IMR-90 (cell line): Measurements from ENCODE around the gene LY6G5C. TPM values are rescaled to one million over a fixed set of nuclear protein-coding genes. Genes with fewer than 3 reads are reported as not detected.

Source experiments
- ATAC-seq: fragments of 200-7000 bp; cut with Tn5 transposase; 2 replicates; pipeline ENCODE4 v1.9.1; 2020; ENCODE audit warnings: low read depth, mild to moderate bottlenecking, moderate library complexity
- BruUV-seq: library from RNA; stranded (reverse); fragments of 400-500 nt; replicated peaks from 2 replicates; lab custom pipeline; 2021; lab: Mats Ljungman, UMichigan
- CTCF ChIA-PET: fragments of 300-600 bp; formaldehyde crosslinking; extraction: SDS; loops from one replicate; lab custom pipeline; 2021; ENCODE audit warnings: antibody characterized with exemption; lab: Yijun Ruan, JAX
- POLR2A ChIA-PET: fragments of 300-600 bp; sonication (Branson Sonifier 250); formaldehyde crosslinking; loops from one replicate; lab custom pipeline; 2022; ENCODE audit warnings: antibody characterized with exemption; ENCODE audit not compliant: unreplicated experiment; lab: Charles Lee
- DNase-seq: peaks from one replicate; pipeline ENCODE4 v3.0.0; 2013
- H2AFZ ChIP-seq: replicated peaks from 2 replicates; pipeline ENCODE3; 2013; ENCODE audit warnings: low read length, mild to moderate bottlenecking; ENCODE audit not compliant: poor library complexity
- H2AK5ac ChIP-seq: 2 replicates; pipeline ENCODE4 v1.6.1; 2013; ENCODE audit warnings: low read depth, low read length, inconsistent platforms
- H2AK9ac ChIP-seq: replicated peaks from 2 replicates; pipeline ENCODE3; 2013; ENCODE audit warnings: mild to moderate bottlenecking, low read depth, low read length, moderate library complexity; ENCODE audit not compliant: poor library complexity
- H2BK120ac ChIP-seq: 2 replicates; pipeline ENCODE4 v1.6.1; 2013; ENCODE audit warnings: low read depth, low read length, inconsistent platforms
- H2BK15ac ChIP-seq: 3 replicates; pipeline ENCODE4 v1.6.1; 2013; ENCODE audit warnings: low read depth, low read length, inconsistent platforms
- H2BK20ac ChIP-seq: 2 replicates; pipeline ENCODE4 v1.6.1; 2013; ENCODE audit warnings: low read depth, mild to moderate bottlenecking, inconsistent platforms, low read length, moderate library complexity
- H2BK5ac ChIP-seq: 2 replicates; pipeline ENCODE4 v1.6.1; 2013; ENCODE audit warnings: mild to moderate bottlenecking, low read depth, low read length, inconsistent platforms; ENCODE audit not compliant: poor library complexity, severe bottlenecking
- H3K14ac ChIP-seq: replicated peaks from 2 replicates; pipeline ENCODE4 v1.6.1; 2013; ENCODE audit warnings: low read depth, low read length, inconsistent platforms
- H3K18ac ChIP-seq: 2 replicates; pipeline ENCODE4 v1.6.1; 2013; ENCODE audit warnings: low read depth, low read length, control low read depth
- H3K23ac ChIP-seq: 2 replicates; pipeline ENCODE4 v1.6.1; 2013; ENCODE audit warnings: low read depth, low read length, inconsistent platforms
- H3K27ac ChIP-seq: 2 replicates; pipeline ENCODE4 v1.5.1; 2013; ENCODE audit warnings: mild to moderate bottlenecking, control low read depth, low read length; ENCODE audit not compliant: insufficient read depth
- H3K27me3 ChIP-seq: 2 replicates; pipeline ENCODE4 v1.6.1; 2013; ENCODE audit warnings: low read length; ENCODE audit not compliant: control insufficient read depth, insufficient read depth
- H3K36me3 ChIP-seq: 2 replicates; pipeline ENCODE4 v1.6.1; 2013; ENCODE audit warnings: low read length, mixed read lengths; ENCODE audit not compliant: control insufficient read depth, insufficient read depth
- H3K4ac ChIP-seq: 2 replicates; pipeline ENCODE4 v1.6.1; 2013; ENCODE audit warnings: low read depth, low read length, inconsistent platforms
- H3K4me1 ChIP-seq: 2 replicates; pipeline ENCODE4 v1.6.1; 2013; ENCODE audit warnings: low read length, mixed read lengths; ENCODE audit not compliant: control insufficient read depth, insufficient read depth
- H3K4me2 ChIP-seq: 2 replicates; pipeline ENCODE4 v1.6.1; 2013; ENCODE audit warnings: low read depth, mild to moderate bottlenecking, control low read depth, low read length, moderate library complexity
- H3K4me3 ChIP-seq: 2 replicates; pipeline ENCODE4 v1.5.1; 2013; ENCODE audit warnings: low read depth, mild to moderate bottlenecking, control low read depth, low read length, moderate library complexity; ENCODE audit not compliant: insufficient read depth
- H3K56ac ChIP-seq: 2 replicates; pipeline ENCODE4 v1.6.1; 2013; ENCODE audit warnings: low read length, inconsistent platforms; ENCODE audit not compliant: insufficient read depth; ENCODE audit errors: extremely low read depth
- H3K79me1 ChIP-seq, 2 experiments: 2 replicates each; pipeline ENCODE4 v1.6.1; 2013; ENCODE audit warnings: low read length in 2 of 2, inconsistent platforms in 1 of 2, low read depth in 1 of 2
- H3K9ac ChIP-seq: 2 replicates; pipeline ENCODE4 v1.6.1; 2013; ENCODE audit warnings: low read depth, low read length, control low read depth
- H3K9me1 ChIP-seq: 2 replicates; pipeline ENCODE4 v1.6.1; 2013; ENCODE audit warnings: low read length, inconsistent platforms; ENCODE audit not compliant: insufficient read depth
- H3K9me3 ChIP-seq: 2 replicates; pipeline ENCODE4 v1.6.1; 2013; ENCODE audit warnings: low read length; ENCODE audit not compliant: control insufficient read depth, insufficient read depth
- H4K20me1 ChIP-seq: 2 replicates; pipeline ENCODE4 v1.6.1; 2013; ENCODE audit warnings: low read length, inconsistent platforms; ENCODE audit not compliant: insufficient read depth
- H4K5ac ChIP-seq: 2 replicates; pipeline ENCODE4 v1.6.1; 2013; ENCODE audit warnings: mild to moderate bottlenecking, low read depth, low read length, control low read depth
- H4K8ac ChIP-seq, 2 experiments: 2 replicates each; pipeline ENCODE4 v1.6.1; 2013; ENCODE audit warnings: low read depth in 2 of 2, low read length in 2 of 2, control low read depth in 1 of 2, inconsistent platforms in 1 of 2
- H4K91ac ChIP-seq: 2 replicates; pipeline ENCODE4 v1.6.1; 2013; ENCODE audit warnings: low read depth, low read length, inconsistent platforms; ENCODE audit not compliant: insufficient read depth
- BHLHE40 ChIP-seq: fragments of 150-350 bp; IDR thresholded peaks from 2 replicates; pipeline ENCODE4 v1.6.1; 2016; ENCODE audit warnings: mild to moderate bottlenecking, low read depth, low read length
- CEBPB ChIP-seq: IDR thresholded peaks from 2 replicates; pipeline ENCODE4 v1.6.1; 2012; ENCODE audit warnings: low read depth, low read length, improper control_type of control experiment
- CHD1 ChIP-seq: IDR thresholded peaks from 2 replicates; pipeline ENCODE4 v1.6.1; 2012; ENCODE audit warnings: low read depth, low read length, improper control_type of control experiment
- CTCF ChIP-seq: conservative IDR thresholded peaks from 2 replicates; pipeline ENCODE4 v1.5.1; 2012; ENCODE audit warnings: mild to moderate bottlenecking, low read depth, low read length, improper control_type of control experiment
- ELK1 ChIP-seq: fragments of 150-350 bp; IDR thresholded peaks from 2 replicates; pipeline ENCODE4 v1.6.1; 2016; ENCODE audit warnings: low read depth, mild to moderate bottlenecking, low read length, moderate library complexity, borderline replicate concordance
- FOS ChIP-seq: fragments of 150-350 bp; IDR thresholded peaks from 2 replicates; pipeline ENCODE4 v1.6.1; 2016; ENCODE audit warnings: low read depth, low read length
- MAFK ChIP-seq: IDR thresholded peaks from 2 replicates; pipeline ENCODE4 v1.6.1; 2012; ENCODE audit warnings: low read depth, low read length, improper control_type of control experiment
- MAZ ChIP-seq: IDR thresholded peaks from 2 replicates; pipeline ENCODE4 v1.6.1; 2012; ENCODE audit warnings: low read depth, mild to moderate bottlenecking, low read length, improper control_type of control experiment, moderate library complexity, borderline replicate concordance
- MXI1 ChIP-seq: IDR thresholded peaks from 2 replicates; pipeline ENCODE4 v1.6.1; 2012; ENCODE audit warnings: low read depth, mild to moderate bottlenecking, low read length, moderate library complexity, borderline replicate concordance
- NFE2L2 ChIP-seq: fragments of 150-350 bp; IDR thresholded peaks from 2 replicates; pipeline ENCODE4 v1.6.1; 2016; ENCODE audit warnings: low read depth, mild to moderate bottlenecking, low read length
- POLR2A ChIP-seq: IDR thresholded peaks from 2 replicates; pipeline ENCODE4 v1.6.1; 2012; ENCODE audit warnings: mild to moderate bottlenecking, low read depth, low read length
- RAD21 ChIP-seq: IDR thresholded peaks from 2 replicates; pipeline ENCODE4 v1.6.1; 2012; ENCODE audit warnings: low read length, improper control_type of control experiment
- RCOR1 ChIP-seq: IDR thresholded peaks from 2 replicates; pipeline ENCODE4 v1.6.1; 2012; ENCODE audit warnings: mild to moderate bottlenecking, low read length, improper control_type of control experiment; ENCODE audit not compliant: insufficient replicate concordance
- RFX5 ChIP-seq: IDR thresholded peaks from 2 replicates; pipeline ENCODE4 v1.8.0; 2012; ENCODE audit warnings: low read depth, mild to moderate bottlenecking, low read length, moderate library complexity
- SMC3 ChIP-seq: fragments of 150-350 bp; IDR thresholded peaks from 2 replicates; pipeline ENCODE4 v1.6.1; 2016; ENCODE audit warnings: low read depth, mild to moderate bottlenecking, antibody characterized with exemption, low read length, moderate library complexity
- USF2 ChIP-seq: fragments of 150-350 bp; IDR thresholded peaks from 2 replicates; pipeline ENCODE4 v1.6.1; 2017; ENCODE audit warnings: mild to moderate bottlenecking, antibody characterized with exemption, low read length, low read depth
- WGBS, 2 experiments: methylation state at CpG; one replicate each; pipeline versions ENCODE4 v1.1.5 to v1.1.7; 2013; ENCODE audit warnings: missing lambda C conversion rate in 2 of 2; ENCODE audit not compliant: insufficient read length in 1 of 2; ENCODE audit errors: extremely low coverage in 2 of 2; 5-methylcytosine and 5-hydroxymethylcytosine counted together
- dilution Hi-C: fragments of 300-500 bp; cut with HindIII; formaldehyde crosslinking; loops from one replicate; pipeline ENCODE4 v1.14.3; 2018; ENCODE audit warnings: low sequenced_read_pairs; ENCODE audit not compliant: unreplicated experiment
- in situ Hi-C: fragments of 300-500 bp; cut with MboI; formaldehyde crosslinking; loops from 3 replicates; pipeline ENCODE4 v1.14.3; 2019; ENCODE audit warnings: low sequenced_read_pairs, inconsistent platforms, mixed read lengths
- intact Hi-C: fragments of 100-400 bp; cut with micrococcal nuclease; formaldehyde crosslinking; loops from 2 replicates; pipeline ENCODE4 v1.10.0; 2022
- polyA plus RNA-seq, 3 experiments: library from polyadenylated mRNA; depleted of rRNA; stranded (reverse); fragments of >200 nt; gene quantifications; 2 replicates each; pipeline ENCODE4 v1.2.3, GENCODE V29; 2012; ENCODE audit warnings: low replicate concordance in 1 of 3
- total RNA-seq: library from RNA; depleted of rRNA; stranded (reverse); fragments of >200 nt; gene quantifications from 2 replicates; pipeline ENCODE4 v1.2.3, GENCODE V29; 2012

Gene LY6G5C
- total and polyA plus RNA-seq, 2 of the 4 experiments (the other 2 are of a cell fraction) = 0.18 to 2.0 TPM

GRCh38 chr6:31708224-31708623, 27.4 kb upstream of the LY6G5C start:
- no peaks in the 10 kb centered on the region; the same call in 1 of the 2 replicates for H4K20me1 ChIP-seq
- no peak for ATAC-seq
- H4K91ac ChIP-seq = no peak overlapping the region
- no peak overlapping the region for H4K5ac ChIP-seq
- H3K9me3 ChIP-seq = no peaks in the 10 kb centered on the region
- no peak overlapping the region for H3K14ac ChIP-seq
- no peak overlapping the region for H2BK120ac ChIP-seq
- ChIA-PET POLR2A (no interaction called here), CTCF (no interaction called here)
- no peak overlapping the region for H3K23ac ChIP-seq
- no TSS peak for BruUV-seq
- in situ Hi-C loops = no loop called here
- no peak overlapping the region for H2BK15ac ChIP-seq
- H4K8ac ChIP-seq = no peak overlapping the region
- H3K4me1 ChIP-seq = no peaks in the 10 kb centered on the region
- H3K9me1 ChIP-seq = no peaks in the 10 kb centered on the region
- dilution Hi-C loops = no loop called here
- intact Hi-C loops = no loop called here
- no peak overlapping the region for H2BK20ac ChIP-seq
- no peak for TF ChIP-seq CHD1
- no peak for TF ChIP-seq RFX5
- no peak for TF ChIP-seq CTCF
- TF ChIP-seq USF2 = no peak
- TF ChIP-seq SMC3 = no peak
- TF ChIP-seq RAD21 = no peak
- TF ChIP-seq MXI1 = no peak
- TF ChIP-seq MAZ = no peak
- TF ChIP-seq POLR2A = no peak
- TF ChIP-seq RCOR1 = no peak
- TF ChIP-seq NFE2L2 = no peak
- no peak for TF ChIP-seq FOS
- no peak for TF ChIP-seq CEBPB
- no peak for TF ChIP-seq BHLHE40
- no peak for TF ChIP-seq ELK1
- no peak for TF ChIP-seq MAFK
- H3K36me3 ChIP-seq = no peaks in the 10 kb centered on the region
- no peak overlapping the region for H2AK5ac ChIP-seq
- no peak overlapping the region for H3K9ac ChIP-seq
- 88% methylated on average over 1 of the region's 3 CpGs; no CpG with 5 or more reads in 1 of the 2 experiments for WGBS, 2 experiments
- H2BK5ac ChIP-seq = no peak overlapping the region
- H2AK9ac ChIP-seq = no peak overlapping the region
- H3K4me3 ChIP-seq = no peak overlapping the region
- H3K4me2 ChIP-seq = no peak overlapping the region
- no peak overlapping the region for H3K18ac ChIP-seq
- no peak overlapping the region for H2AFZ ChIP-seq
- no peaks in the 10 kb centered on the region; a peak in 1 of 4 replicates for H3K79me1 ChIP-seq
- no peak overlapping the region for H3K27ac ChIP-seq
- no peak for DNase-seq
- no peak overlapping the region for H3K4ac ChIP-seq
- H3K27me3 ChIP-seq = peaks cover 18% of the 10 kb centered on the region; the same call in 1 of the 2 replicates
- no peak overlapping the region for H3K56ac ChIP-seq
